ENCODE data around the gene P3H2.

P3H2 gene

DNA sequence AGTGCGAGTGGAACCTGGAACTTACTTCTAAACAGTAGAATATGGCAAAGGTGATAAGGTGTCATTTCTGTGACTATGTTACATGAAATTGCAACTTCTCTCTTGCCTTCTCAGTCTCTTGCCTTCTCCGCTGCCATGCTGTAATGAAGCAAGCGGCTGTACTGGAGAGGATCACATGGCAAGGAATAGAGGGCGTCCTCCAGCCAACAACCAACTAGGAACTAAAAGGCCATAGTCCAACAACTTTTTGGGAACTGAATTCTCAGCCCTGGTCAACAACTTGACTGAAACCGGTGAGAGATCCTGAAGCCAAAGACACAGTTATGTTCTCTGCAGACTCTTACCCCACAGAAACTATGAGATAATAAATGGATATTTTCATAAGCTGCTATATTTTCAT is 143.5 kb downstream of the P3H2 start:
- TF ChIP-seq, protein P1, sequence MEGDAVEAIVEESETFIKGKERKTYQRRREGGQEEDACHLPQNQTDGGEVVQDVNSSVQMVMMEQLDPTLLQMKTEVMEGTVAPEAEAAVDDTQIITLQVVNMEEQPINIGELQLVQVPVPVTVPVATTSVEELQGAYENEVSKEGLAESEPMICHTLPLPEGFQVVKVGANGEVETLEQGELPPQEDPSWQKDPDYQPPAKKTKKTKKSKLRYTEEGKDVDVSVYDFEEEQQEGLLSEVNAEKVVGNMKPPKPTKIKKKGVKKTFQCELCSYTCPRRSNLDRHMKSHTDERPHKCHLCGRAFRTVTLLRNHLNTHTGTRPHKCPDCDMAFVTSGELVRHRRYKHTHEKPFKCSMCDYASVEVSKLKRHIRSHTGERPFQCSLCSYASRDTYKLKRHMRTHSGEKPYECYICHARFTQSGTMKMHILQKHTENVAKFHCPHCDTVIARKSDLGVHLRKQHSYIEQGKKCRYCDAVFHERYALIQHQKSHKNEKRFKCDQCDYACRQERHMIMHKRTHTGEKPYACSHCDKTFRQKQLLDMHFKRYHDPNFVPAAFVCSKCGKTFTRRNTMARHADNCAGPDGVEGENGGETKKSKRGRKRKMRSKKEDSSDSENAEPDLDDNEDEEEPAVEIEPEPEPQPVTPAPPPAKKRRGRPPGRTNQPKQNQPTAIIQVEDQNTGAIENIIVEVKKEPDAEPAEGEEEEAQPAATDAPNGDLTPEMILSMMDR (IDR thresholded peaks at IDR 0.05; ENCODE audit: low read depth, low read length) = no peak
- no peak for DNase-seq (ENCODE audit: extremely low read depth, low read depth)

DNA sequence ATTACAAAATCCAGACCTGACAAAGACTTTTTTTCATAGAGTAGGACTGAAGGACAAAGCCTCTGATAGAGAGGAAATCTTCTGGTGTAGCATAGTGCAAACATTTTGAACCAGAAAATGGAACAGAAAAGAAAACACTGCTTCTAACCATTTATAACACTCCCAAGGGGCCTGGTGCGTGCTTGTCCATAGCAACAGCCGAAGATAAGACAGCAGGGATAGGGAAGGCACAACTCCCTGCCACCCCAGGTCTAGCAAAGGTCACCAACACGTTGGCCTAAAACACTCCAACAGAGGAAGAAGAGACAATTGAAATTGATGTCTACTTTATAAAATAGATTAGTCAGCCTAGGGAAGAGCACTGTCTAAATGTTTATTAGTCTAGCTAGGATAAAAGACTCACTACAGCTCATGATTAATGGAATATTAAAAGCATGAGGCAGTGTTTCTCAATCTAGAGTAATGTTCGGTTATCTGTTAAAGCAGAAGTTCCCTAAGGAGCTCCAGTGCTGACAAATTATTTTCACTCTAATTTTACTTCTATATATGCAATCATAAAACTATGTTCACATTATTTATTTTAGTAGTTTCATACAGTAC is 145.2 kb downstream of the P3H2 start:
- TF ChIP-seq, protein P1 (IDR thresholded peaks at IDR 0.05; ENCODE audit: low read depth, low read length) = no peak
- no peak for DNase-seq (ENCODE audit: extremely low read depth, low read depth)

DNA sequence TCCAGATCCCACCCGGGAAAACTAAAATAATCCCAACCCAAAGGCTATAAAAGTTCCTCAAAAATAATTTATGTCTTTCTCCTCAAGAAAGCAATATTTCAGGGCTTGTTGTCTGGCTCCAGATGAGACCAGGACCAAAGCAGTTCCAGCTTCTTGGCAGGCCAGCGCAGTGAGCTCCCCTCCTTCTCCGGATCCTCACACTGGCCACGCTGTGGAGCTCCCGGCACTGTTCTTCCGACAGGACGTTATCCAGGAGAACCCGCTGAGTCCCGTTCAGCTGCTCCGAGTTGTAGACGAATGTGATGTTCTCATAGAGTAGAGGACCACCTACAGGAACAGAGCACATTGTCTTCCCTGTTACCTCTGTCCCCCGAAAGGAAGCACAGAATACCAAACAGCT is 146.3 kb downstream of the P3H2 start:
- no peak for DNase-seq (ENCODE audit: extremely low read depth, low read depth)
- TF ChIP-seq, protein P1 (IDR thresholded peaks at IDR 0.05; ENCODE audit: low read depth, low read length) = no peak

DNA sequence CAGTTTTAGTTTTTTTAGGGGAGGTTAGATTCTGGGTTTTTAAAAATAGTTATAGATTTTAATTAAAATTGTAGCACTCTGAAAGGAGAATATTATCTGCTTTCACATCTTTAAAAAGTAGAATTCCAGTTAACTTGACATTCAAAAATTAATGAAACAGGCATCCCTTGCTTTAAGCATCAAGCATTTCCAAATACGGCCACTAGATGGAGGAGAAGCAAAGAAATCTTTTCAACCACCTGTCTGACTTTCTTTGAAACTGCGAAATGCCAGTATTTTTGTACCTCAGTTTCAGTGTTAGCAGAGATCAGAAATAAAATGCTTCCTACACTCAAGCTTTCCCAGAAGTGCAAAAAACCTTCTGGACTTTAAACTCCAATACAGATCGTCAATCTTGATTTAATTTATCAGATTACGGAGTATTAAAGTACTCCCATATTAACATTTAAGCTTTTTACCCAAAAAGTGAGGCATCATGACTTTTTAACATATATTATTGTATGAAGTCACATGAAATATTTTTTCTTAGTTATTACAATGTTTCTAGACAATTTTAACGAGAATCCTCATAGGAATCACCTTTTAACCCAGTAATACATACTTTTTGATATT is 153.3 kb downstream of the P3H2 start:
- TF ChIP-seq, protein P1 (IDR thresholded peaks at IDR 0.05; ENCODE audit: low read depth, low read length) = peak; percentile 80
- no peak for DNase-seq (ENCODE audit: extremely low read depth, low read depth)

DNA sequence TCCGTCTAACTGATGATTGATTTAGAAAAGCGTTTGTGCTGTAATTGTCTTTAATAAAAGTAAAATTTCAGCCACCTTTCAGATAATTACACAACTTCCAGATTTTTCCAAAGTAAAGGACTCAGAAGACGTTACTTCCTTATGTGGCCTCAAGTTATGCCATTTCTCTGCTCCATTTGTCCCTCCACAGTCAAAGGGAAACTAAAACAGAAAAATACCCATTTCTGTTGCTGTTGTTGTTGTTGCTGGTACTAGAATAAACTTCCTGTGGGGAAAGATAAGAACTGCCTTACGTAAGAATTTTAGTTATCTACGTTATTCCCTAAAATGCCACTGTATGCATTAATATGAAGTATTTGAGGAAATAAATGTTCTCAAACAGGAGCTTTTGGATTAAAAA is 153.9 kb downstream of the P3H2 start:
- TF ChIP-seq, protein P1 (IDR thresholded peaks at IDR 0.05; ENCODE audit: low read depth, low read length) = no peak
- DNase-seq (ENCODE audit: extremely low read depth, low read depth) = no peak

DNA sequence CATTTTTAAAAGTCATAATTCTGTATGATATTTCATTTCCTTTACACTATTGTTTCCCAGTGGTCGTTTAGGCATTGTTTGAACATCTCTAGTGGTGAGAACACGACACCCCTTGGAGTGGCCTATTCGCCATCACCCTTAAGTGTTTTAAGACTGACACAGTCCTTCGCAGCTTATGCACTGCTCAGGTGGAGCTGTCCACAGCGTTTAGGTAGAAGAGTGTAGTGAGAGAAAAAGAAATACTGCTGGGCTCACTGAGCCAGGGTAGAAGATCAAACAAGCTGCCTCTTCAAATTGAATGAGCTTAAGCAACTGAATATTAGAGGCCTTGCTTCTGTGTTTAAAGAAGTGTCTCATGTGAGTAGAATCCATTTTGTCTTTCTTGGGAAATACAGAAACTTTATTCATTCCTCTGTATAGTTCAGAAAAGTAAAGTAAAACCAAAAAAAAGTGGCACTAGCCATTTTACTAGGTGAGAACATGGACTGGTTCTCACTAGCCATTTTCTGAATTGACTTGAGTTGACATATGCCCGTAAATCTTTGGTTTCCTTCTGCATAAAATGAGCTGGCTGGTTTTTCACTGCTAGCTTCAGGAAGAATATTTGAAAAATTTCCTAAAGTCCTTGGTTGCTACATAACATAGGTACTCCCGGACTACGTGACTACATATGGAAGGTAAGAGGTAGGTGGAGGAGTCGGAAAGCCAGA is 155.9 kb downstream of the P3H2 start:
- TF ChIP-seq, protein P1 (IDR thresholded peaks at IDR 0.05; ENCODE audit: low read depth, low read length) = no peak
- DNase-seq (ENCODE audit: extremely low read depth, low read depth) = no peak

DNA sequence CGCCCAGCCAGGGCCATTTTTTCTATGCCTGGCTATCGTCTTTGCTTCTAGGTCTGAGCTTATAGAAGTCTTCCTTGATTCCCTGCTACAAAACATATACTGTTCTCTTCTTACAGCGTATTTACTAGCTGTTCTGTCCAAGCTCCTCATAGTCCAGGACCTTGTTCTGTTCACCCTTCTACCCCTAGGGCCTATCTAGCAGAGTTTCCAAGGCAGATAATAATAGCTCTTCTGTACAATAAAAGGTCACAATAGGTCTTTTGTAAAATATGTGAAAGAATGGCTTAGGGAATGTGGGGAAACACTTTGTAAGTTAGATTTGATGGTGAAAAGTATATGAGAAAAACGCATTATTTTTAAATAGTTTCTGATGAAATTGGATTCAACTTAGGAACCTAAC is 158.2 kb downstream of the P3H2 start:
- no peak for DNase-seq (ENCODE audit: extremely low read depth, low read depth)
- TF ChIP-seq, protein P1 (IDR thresholded peaks at IDR 0.05; ENCODE audit: low read depth, low read length) = no peak
